GM21390 (cell line): ENCODE data around the gene VAT1L.

Experiments used
- ATAC-seq: cut with Tn5 transposase; IDR thresholded peaks from one replicate; pipeline ENCODE4 v1.9.1; 2021; ENCODE audit not compliant: unreplicated experiment

The VAT1L gene

DNA sequence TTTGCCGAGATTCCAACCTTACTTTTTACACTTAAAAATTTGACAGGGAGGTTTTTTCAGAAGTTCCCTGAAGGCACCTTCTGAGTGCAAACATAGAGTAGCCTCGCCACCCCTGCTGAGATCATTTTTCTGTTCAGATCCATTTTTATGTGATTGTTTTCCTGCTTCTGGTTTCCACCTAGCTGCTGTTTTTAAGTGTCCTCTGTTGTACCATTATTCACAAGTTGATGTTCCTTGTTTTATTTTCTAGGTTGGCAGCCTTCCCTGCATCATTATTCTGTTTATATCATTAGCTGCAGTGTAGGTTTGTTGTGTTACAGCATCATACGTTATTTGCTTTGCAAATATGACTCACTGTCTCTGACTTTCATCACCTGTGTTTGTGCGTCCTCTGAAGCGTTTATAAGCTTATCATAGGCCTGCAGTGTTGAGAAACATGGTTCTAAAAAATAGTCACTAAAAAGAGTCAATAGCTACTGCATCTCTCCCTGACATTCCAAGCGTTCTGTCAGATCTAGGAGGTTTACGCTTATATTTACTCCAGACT, 117.1 kb downstream of the VAT1L start:
- no peak for ATAC-seq

DNA sequence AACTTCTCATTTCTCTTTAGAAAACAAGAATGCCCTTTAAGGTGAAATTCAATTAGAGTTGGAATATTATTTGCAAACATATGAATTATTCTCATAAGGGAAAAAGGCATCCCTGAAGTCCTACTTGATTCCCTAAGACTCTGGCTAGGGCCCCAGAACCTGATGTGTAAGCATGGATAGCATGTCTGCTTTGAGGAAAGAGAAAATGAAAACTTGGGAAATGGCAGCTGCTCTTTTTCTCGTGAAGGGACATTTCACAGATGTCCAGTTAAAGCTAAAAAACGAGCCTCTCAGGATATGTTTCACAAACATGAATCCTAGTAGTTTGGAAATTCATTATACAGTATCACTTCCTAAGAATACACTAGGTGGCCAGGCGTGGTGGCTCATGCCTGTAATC, 121.7 kb downstream of the VAT1L start:
- no peak for ATAC-seq

DNA sequence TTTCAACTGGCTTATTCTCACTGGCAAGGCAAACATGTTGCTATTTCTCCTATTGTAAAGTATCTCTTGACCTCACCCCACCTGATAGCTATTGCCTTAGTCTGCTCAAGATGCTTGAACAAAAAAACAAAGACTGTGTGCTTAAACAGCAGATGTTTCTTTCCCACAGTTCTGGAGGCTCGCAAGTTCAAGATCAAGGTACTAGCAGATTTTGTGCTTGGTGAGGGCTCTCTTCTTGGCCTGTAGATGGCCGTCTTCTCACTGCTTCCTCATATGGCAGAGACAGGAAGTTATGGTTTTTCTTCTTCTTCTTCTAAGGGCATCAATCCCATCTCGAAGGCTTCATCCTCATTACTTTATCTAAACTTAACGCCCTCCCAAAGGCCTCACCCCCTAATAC, 124.3 kb downstream of the VAT1L start:
- ATAC-seq, result no peak

DNA sequence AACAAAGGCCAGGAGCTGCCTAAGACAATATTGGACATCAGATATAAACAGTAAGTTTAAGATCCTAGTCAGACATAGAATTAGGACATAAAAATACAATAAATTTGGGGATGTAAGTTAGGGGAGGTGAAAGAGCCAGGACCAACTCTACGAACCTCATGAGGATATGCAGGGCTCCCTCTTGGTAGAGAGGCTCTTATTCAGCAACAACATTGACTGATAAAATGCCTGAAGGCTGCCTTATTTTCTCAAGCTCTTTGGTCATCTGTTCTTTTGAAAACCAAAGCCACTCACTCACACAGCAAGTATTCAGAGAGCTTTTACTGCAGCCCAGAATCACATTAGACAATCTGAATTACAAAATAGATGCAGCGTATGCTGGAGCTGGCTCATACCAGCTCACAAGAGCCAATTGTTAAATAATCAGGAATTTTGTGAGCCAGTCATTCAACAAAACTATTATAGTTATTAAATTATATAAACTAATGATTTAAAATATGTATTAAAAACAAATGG, 125.4 kb downstream of the VAT1L start:
- no peak for ATAC-seq

DNA sequence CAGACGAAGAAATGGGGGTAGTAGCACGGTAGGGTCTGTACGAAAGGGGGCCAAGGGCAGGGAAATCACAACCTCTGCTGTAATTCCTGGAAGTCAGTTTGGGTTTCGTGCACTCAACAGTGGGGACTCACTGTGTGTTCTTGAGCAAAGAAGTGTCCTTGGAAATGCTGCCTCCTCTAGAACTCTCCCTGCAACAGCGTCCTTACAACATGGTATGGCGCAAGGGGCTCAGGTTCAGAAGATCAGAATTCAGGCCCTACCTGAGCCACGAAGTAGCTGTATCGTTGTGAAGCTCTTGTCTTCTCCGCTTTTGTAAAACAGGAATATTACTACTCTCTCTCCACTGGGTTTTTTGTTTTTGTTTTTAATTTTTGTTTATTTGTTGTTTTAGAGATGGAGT, 127.7 kb downstream of the VAT1L start:
- ATAC-seq, result no peak

DNA sequence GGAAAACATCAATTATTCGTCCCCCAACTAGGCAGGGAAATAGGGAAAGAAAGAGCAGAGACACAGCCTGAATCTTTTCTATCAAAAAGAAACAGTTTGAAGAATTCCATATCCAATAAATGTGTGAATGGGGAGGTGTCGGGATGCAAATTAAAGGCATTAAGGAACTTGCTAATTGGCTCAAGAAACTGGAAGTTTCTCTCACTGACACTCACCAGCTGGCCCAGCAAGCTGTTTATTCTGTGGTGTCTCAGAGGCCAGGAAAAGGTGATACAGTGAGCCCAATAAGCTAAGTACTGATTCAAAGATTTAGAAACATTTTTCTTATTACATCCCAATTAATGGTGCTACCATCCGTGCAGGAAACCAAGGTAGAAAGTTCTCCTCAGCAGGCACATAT, 129.6 kb downstream of the VAT1L start:
- no peak for ATAC-seq

DNA sequence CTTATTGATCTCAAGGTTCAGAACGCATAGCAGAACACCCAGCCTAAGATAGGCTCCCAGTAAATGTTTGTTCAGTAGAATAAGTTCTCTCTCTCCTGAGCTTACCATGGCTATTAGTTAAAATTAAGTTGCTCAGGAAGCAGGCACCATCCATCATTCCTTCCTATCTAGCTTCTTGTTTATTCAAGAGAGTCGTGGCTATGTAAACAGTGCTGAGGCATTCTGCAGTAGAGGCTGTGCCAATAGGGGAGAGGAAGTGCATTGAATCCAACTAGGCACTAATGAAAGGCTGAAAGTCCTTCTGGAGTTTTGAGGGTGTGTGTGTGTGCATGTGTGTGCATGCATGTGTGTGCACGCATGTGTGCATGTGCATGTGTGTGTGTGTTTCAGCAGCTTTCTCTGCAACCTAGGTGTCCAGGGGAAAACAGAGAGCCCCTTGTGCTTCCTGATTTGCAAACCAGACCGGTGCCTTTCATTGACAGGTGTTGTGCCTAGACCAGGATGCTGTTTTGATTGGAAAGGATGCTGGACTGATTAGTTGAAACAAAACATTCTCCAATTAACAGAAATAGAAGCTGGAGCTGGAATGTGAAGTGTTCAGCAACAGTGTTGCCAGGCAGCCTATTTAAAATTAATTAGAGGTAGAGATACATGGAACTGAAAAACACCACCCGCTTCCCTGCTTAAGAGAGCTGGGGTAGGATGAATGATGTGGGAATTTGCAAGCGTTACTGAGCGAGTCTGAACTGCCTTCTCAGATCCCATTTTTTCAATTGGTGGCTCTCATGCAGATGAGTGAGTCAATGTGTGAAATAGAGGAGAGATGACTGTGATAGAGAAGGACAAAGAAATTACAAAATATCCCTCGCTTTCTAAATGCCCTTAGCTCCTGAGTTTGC, 130.7 kb downstream of the VAT1L start:
- no peak for ATAC-seq

DNA sequence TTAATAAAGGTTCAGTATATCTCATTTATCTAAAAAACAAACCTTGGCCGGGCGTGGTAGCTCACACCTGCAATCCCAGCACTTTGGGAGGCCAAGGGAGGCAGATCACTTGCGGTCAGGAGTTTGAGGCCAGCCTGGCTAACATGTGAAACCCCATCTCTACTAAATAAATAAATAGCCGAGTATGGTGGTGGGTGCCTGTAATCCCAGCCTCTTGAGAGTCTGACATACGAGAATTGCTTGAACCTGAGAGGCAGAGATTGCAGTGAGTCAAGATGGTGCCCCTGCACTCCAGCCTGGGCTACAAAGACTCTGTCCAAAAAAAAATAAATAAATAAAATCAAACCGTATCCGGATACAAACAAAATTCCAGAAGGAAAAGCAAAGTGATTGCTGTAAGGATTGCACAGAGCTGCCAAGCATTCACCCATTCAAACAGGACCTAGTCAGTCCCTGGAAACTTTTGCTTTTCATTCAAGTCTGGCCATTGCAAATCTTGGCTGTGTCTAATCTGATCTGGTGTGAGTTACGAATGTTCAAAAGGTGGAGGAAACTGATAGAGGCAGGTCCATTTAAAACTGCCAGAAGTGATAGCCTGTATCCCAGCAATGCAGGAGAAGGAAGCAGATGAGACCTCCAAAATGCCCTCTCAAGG, 131.5 kb downstream of the VAT1L start:
- ATAC-seq, result no peak

DNA sequence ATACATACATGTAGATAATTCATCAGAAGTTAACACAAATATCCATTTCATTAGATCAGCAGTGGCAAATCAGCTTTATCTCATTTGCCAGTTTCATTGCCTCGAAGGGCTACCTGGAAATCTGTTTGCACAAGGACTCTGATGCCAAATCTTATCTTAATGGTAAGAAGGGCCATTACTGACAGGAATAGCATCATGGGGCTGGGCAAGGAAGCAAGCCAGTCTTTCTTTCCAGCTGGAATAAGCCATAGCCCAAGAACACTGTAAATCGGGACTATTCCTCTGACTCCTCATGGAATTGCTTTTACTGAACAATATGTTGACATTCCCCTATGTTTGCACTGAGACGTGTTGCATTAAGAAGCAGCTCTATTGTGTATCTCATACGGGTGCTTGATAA, 132.6 kb downstream of the VAT1L start:
- no peak for ATAC-seq

DNA sequence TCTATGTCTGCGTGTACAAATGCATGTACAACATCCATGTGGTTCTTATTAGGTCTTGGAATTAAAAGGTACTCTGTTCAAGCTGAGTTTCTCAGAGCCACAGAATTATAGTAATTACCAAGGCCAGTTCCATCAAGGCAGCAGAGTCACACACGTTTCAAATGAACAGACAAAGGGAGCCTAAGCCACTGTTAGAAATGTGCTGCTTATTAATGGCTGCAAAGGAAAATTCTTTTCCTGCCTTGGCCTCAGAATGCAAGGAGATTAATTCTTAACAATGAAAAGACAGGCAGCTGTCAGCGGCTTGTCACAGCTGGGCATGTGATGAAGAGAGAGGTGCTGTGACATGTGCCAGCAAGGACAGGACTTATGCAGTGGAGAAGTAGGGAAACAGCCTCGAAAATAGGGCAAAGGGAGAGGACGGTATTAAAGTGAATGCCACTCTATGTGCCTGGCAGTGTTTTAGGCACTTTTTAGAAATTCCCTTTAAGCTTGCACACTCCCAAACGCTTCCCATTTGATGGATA, 133.9 kb downstream of the VAT1L start:
- ATAC-seq, result no peak

DNA sequence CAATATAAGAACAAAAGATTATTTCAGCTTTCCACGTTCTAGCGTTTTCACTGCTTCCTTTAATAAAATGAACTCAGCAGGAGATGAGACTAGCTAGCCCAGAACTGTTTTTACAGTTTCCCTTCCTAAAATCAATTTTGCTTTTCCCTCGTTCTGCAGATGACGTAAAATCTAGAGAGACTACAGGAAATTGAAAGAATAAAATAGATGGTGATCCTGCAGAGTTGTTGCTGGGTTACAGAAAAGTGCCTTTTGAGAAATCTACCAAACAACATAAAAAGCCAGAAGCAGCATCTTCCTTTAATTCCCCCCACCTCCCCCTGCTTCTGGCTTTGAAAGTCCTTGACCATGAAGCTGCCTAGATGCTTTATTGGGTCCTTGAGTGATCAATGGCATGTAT, 137.2 kb downstream of the VAT1L start:
- no peak for ATAC-seq

DNA sequence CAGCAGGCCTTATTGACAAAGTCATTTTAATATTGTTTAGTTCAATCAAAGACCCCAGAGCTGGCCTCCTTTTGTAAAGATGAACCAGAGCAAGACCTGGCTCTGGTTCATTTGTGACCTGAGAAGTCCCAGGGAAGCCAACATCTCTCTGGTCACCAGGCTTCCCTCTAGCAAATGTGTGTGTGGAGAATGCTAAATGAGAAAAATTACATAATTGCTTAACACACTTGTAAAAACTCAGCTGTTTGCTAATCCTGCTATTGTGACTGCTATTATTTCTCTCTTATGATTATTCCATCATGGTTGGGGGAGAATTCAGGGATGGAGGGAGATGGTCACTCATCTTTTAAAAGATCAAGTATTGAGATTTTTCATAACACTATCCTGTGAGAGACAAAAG, 139.7 kb downstream of the VAT1L start:
- ATAC-seq, result no peak

DNA sequence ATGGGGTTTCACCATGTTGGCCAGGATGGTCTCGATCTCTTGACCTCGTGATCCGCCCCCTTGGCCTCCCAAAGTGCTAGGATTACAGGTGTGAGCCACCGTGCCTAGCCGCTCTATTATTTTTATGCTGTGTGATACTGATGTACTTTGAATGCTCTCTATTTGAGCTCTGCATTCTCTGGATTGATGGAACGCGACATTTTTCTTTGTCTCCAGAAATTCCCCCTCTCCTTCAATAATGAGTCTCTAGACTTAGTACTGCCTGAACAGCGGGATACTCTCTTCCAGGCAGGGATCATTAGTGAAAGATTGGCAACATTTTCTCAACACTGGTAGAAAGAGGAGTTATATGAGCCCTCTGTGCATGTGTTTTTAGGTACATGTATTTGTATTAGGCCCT, 140.6 kb downstream of the VAT1L start:
- ATAC-seq, result no peak

DNA sequence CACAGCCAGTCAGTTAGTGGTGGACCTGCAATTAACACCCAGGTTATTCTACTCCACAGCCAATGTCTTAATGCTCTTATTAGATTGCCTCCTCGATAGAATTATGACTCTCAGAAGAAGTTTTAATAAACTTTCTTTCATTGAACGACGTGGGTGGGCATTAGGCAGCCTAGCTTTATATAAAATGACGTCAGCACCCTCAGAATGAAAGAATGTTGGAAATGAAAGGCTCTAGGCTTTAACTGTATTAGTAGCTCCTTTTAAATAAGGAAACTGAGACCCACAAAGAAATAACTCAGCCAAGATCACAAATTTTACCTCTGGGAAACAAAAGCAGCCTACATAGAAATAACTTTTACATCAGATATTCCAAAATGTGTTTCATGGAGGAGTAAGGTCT, 142.7 kb downstream of the VAT1L start:
- ATAC-seq, result no peak

DNA sequence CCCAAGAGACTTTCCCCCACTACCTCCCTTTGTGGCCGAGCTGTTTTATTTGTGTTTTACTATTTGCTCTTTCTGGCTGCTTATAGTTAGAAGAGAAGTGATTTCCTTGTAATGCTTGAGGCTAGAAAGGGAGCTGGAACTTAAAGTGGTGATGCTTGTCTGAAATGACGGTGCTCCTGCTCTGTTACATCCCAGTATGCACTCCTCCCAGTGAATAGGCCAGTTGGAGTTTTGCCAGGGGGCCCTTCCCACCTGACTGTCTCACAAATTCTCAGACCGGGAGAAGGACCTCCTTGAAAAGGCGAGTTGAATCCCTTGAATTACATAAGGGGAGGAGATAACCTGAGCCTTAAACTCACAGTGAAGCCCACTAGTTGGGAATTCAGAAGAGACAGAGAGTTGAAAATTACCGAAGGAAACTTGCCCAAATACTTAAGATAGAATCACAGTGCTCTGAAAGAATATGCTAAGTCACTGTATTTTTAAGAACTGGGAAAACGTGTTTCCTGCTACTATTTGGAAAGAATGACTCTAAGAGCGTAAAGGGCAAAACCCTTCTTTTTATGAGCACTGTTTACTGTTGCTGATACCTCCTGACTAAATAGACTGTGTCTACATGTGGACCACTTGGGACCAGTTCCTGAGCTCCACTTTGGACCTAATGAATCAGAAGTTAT, 149.2 kb downstream of the VAT1L start:
- ATAC-seq, result no peak

DNA sequence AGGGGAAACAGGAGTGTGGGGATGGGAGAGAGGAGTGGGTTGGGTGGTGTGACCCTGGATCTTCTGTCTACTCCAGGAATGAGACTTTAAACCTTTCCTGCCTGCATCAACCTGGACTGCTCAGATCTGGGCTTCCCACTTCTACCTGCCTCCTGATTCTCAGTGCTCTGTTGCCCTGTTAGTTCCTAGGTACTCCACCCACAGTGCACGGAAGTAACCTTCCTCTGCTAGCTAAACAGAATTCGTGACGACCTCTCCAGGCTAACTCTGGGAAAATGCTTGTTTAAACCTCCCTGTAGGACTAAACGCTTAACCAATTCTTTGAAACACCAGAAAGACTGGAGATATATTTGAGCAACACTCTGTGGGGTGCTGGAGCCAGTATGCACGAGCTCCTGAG, 150.5 kb downstream of the VAT1L start:
- no peak for ATAC-seq

DNA sequence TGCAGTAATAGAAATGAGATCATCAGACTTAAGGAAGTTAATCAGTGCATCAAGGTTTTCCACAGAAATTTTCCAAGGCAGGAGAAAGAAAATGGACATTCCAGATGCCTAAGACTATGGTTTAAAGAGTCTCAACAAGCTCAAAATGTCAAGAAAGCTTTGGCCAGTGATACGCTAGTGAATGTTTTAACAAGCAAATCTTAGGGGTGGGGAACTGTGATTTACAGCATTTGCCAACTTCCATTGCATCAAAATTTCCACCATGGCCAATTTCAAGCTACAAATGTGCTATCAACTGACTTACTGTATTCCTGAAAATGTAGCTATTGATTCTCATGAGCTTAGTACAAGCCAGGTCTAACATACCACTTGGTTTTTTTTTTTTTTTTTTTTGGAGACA, 151.6 kb downstream of the VAT1L start:
- no peak for ATAC-seq

DNA sequence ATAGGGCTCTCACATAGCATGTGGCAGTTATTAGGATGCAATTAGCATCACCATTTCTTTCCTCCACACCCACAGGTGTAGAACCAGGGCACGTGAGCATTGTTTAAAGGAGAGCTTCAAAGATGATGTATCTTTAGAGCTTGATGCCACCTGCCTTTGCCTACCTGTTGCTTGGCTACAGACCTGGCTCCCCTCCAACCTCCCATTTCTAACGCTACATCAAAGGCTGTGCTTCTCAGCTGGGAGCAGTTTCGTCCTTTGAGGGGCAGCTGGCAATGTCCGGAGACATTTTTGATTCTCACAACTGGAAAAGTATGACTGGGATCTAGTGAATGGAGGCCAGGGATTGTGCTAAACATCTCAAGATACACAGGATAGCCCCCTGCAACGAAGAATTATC, 155.4 kb downstream of the VAT1L start:
- no peak for ATAC-seq

DNA sequence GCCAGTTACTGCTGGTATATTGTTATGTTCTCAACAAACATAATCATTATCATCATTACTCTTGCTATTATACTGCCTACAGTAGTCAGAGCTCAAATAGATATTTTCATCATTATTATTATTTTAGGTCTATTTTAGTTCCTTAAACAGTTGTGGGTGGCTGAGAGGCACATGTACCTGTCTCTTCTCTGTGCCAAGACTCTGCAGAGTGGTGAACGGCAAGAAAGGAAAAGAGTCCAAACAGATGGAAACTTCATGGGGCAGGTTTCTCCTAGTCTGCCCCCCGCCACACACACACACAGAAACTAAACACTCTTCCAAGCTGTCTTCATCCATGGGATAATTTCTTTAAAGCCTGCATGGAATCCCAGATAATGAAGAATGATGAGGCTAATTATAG, 156.3 kb downstream of the VAT1L start:
- no peak for ATAC-seq

DNA sequence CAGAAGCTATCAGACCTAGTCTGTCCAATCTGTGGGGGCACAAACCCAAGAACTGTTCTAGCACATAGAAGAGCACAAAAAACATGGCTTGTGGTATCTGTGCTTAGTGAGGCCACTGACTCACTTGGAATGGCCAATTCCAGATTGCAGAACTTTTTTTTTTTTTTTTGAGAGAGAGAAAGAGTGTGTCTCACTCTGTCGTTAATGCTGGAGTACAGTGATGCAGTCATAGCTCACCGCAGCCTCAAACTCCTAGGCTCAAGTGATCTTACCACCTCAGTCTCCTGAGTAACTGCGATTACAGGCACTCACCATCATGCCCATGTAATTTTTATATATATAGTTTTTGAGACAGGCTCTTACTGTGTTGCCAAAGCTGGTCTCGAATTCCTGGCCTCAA, 156.8 kb downstream of the VAT1L start:
- ATAC-seq, result no peak

DNA sequence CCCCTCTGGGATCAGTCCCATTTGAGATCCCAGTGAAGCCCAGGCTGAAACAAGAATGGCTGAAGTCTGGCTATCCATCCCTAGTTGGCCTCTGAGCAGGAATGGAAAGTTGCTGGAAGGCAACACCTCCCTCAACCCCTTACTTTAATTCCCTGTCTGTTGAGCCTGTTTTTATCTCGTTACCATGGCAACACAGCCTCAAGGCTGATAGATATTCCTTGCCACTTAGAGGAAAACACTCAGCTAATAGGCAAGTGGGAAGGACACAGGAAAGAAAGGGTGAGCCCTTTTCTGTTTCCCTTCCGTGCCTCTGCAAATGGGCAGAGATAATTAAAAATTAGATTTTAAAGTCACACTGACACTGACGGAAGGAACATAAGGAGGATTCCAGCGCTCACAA, 158.5 kb downstream of the VAT1L start:
- ATAC-seq, result no peak
